HepG2 (cell line): ENCODE data around the gene UBE2J1. TPM values are rescaled to one million over a fixed set of nuclear protein-coding genes. Genes with fewer than 3 reads are reported as not detected.

ENCODE experiments used
- ATAC-seq: fragments of 200-7000 bp; cut with Tn5 transposase; 3 replicates; pipeline ENCODE4 v1.9.1; 2020; ENCODE audit warnings: mild to moderate bottlenecking, moderate library complexity
- BruUV-seq: library from RNA; stranded (reverse); fragments of 400-500 nt; replicated peaks from 2 replicates; lab custom pipeline; 2021; lab: Mats Ljungman, UMichigan
- CTCF ChIA-PET: fragments of 300-600 bp; formaldehyde crosslinking; extraction: SDS; loops from one replicate; lab custom pipeline; 2021; ENCODE audit warnings: low total read pairs, inconsistent platforms, low intra/inter-chr PET ratio; lab: Yijun Ruan, JAX
- POLR2A ChIA-PET: fragments of 350-600 bp; sonication (Branson Sonifier 250); formaldehyde crosslinking; loops from one replicate; lab custom pipeline; 2020; ENCODE audit warnings: antibody characterized with exemption, inconsistent platforms; lab: Yijun Ruan, JAX
- DNase-seq: peaks from one replicate; pipeline ENCODE4 v3.0.0-alpha.2; 2015; ENCODE audit warnings: low spot score
- FAIRE-seq: peaks from 3 replicates; lab custom pipeline; 2011; peaks lifted over from hg19 to GRCh38; lab: Jason Lieb, UNC
- H2AFZ ChIP-seq: one replicate; pipeline ENCODE4 v1.6.1; 2011; ENCODE audit warnings: low read length, inconsistent platforms
- H3K27ac ChIP-seq: fragments of 300-600 bp; 3 replicates; pipeline ENCODE4 v1.8.0; 2011; ENCODE audit warnings: mixed run types, mild to moderate bottlenecking, mixed read lengths, low read length, inconsistent platforms; ENCODE audit not compliant: insufficient read depth; ENCODE audit errors: extremely low read length
- H3K27me3 ChIP-seq, 2 experiments: fragments of 200-600 bp in 1 of 2; 2 replicates in 1 of 2; 3 replicates in 1 of 2; pipeline versions ENCODE4 v1.6.0 to v1.8.0; 2011; ENCODE audit warnings: low read length in 2 of 2, mild to moderate bottlenecking in 2 of 2, moderate library complexity in 2 of 2, inconsistent platforms in 1 of 2; ENCODE audit not compliant: insufficient read depth in 2 of 2, control insufficient read depth in 1 of 2
- H3K36me3 ChIP-seq, 2 experiments: fragments of 200-600 bp in 1 of 2; replicated peaks in 1 of 2; 2 replicates in 1 of 2; 3 replicates in 1 of 2; pipeline versions ENCODE4 v1.5.1 to v1.8.0; 2011; ENCODE audit warnings: low read length in 2 of 2, inconsistent platforms in 1 of 2; ENCODE audit not compliant: insufficient read depth in 2 of 2, control insufficient read depth in 1 of 2
- H3K4me1 ChIP-seq: 2 replicates; pipeline ENCODE4 v1.5.1; 2012; ENCODE audit warnings: low read length, inconsistent platforms; ENCODE audit not compliant: insufficient read depth
- H3K4me2 ChIP-seq: 2 replicates; pipeline ENCODE4 v1.6.0; 2011; ENCODE audit warnings: low read depth, low read length, inconsistent platforms
- H3K4me3 ChIP-seq, 3 experiments: fragments of 200-600 bp in 1 of 3; sonication (generic), shearing (Covaris generic) in 1 of 3; replicated peaks in 1 of 3; 2 replicates each; pipeline ENCODE4 v1.5.1; 2011 to 2016; ENCODE audit warnings: low read length in 3 of 3, inconsistent platforms in 2 of 3, low read depth in 2 of 3, mild to moderate bottlenecking in 2 of 3, control low read depth in 1 of 3, mixed read lengths in 1 of 3; ENCODE audit not compliant: insufficient read depth in 1 of 3
- H3K79me2 ChIP-seq: one replicate; pipeline ENCODE4 v1.6.1; 2011; ENCODE audit warnings: low read length, inconsistent platforms; ENCODE audit not compliant: insufficient read depth
- H3K9ac ChIP-seq: 2 replicates; pipeline ENCODE4 v1.6.0; 2011; ENCODE audit warnings: mild to moderate bottlenecking, low read depth, low read length, inconsistent platforms; ENCODE audit not compliant: insufficient read depth
- H3K9me3 ChIP-seq: 2 replicates; pipeline ENCODE4 v1.5.1; 2012; ENCODE audit warnings: mild to moderate bottlenecking, low read length
- H4K20me1 ChIP-seq: 2 replicates; pipeline ENCODE4 v1.6.0; 2011; ENCODE audit warnings: inconsistent platforms, mild to moderate bottlenecking, low read length, moderate library complexity; ENCODE audit not compliant: insufficient read depth
- BHLHE40 ChIP-seq: IDR thresholded peaks from 2 replicates; pipeline ENCODE4 v1.6.1; 2011; ENCODE audit warnings: low read length, improper control_type of control experiment
- MAZ ChIP-seq, 2 experiments: sonication (generic) in 1 of 2; formaldehyde crosslinking in 1 of 2; IDR thresholded peaks; 2 replicates each; pipeline versions ENCODE4 v1.5.0 to v1.6.1; 2012 to 2020; ENCODE audit warnings: low read depth in 2 of 2, mild to moderate bottlenecking in 2 of 2, borderline replicate concordance in 1 of 2, improper control_type of control experiment in 1 of 2, low read length in 1 of 2, missing genetic modification reagents in 1 of 2, moderate library complexity in 1 of 2
- NR2F6 ChIP-seq, 2 experiments: IDR thresholded peaks; 2 replicates each; pipeline ENCODE4 v1.6.1; 2016; ENCODE audit warnings: antibody characterized with exemption in 1 of 2, mild to moderate bottlenecking in 1 of 2
- SIX4 ChIP-seq: sonication (generic); formaldehyde crosslinking; IDR thresholded peaks from 2 replicates; pipeline ENCODE4 v1.4.0; 2020; ENCODE audit warnings: missing genetic modification reagents
- SRSF4 ChIP-seq: fragments of 200-400 bp; formaldehyde crosslinking; IDR thresholded peaks from one replicate; pipeline ENCODE4 v1.6.1; 2018; ENCODE audit warnings: mild to moderate bottlenecking, low read depth, low read length, moderate library complexity; ENCODE audit not compliant: poor library complexity, severe bottlenecking
- YEATS2 ChIP-seq: sonication (generic); formaldehyde crosslinking; IDR thresholded peaks from 2 replicates; pipeline ENCODE4 v1.4.0; 2020; ENCODE audit warnings: missing genetic modification reagents, borderline replicate concordance
- ZMAT5 ChIP-seq: sonication (generic); formaldehyde crosslinking; IDR thresholded peaks from 2 replicates; pipeline ENCODE4 v1.5.0; 2020; ENCODE audit warnings: mild to moderate bottlenecking, low read depth, missing genetic modification reagents, borderline replicate concordance
- ZNF572 ChIP-seq: sonication (generic); formaldehyde crosslinking; IDR thresholded peaks from 2 replicates; pipeline ENCODE4 v1.5.1; 2020; ENCODE audit warnings: mild to moderate bottlenecking, missing genetic modification reagents
- WGBS: methylation state at CpG from one replicate; pipeline ENCODE4 v1.1.6; 2017; ENCODE audit warnings: low lambda C conversion rate; 5-methylcytosine and 5-hydroxymethylcytosine counted together
- in situ Hi-C: cut with HindIII; loops from 2 replicates; pipeline ENCODE4 v1.10.0; 2017; ENCODE audit warnings: low pct_unique_long_range_greater_than_20kb; ENCODE audit not compliant: extremely low pct_ligation_motif_present
- intact Hi-C: fragments of 100-400 bp; cut with micrococcal nuclease; formaldehyde crosslinking; loops from one replicate; pipeline ENCODE4 v1.10.0; 2022; ENCODE audit not compliant: unreplicated experiment
- polyA plus RNA-seq, 8 experiments: library from polyadenylated mRNA; depleted of rRNA in 3 of 8; stranded (reverse) in 7 of 8; unstranded in 1 of 8; fragments of >200 nt; fragmentation: Illumina TruSeq in 4 of 8; extraction: Trizol in 4 of 8; gene quantifications; 2 replicates each; pipeline versions ENCODE4 v1.2.1 to v1.2.3, GENCODE V29; 2011 to 2016; ENCODE audit warnings: low read depth in 4 of 8, missing spikeins in 1 of 8, mixed read lengths in 1 of 8; ENCODE audit not compliant: insufficient read depth in 1 of 8
- total RNA-seq, 5 experiments: library from RNA; depleted of rRNA; stranded (reverse); fragments of >200 nt; fragmentation: Illumina TruSeq; extraction: Trizol; gene quantifications; 2 replicates each; pipeline ENCODE4 v1.2.3, GENCODE V29; 2016; ENCODE audit warnings: low read depth in 1 of 5
- TF ChIP-seq, protein P1 (sequence below): IDR thresholded peaks from 2 replicates; pipeline ENCODE4 v1.6.1; 2016
- TF ChIP-seq, protein P2 (sequence below): sonication (generic); formaldehyde crosslinking; IDR thresholded peaks from 2 replicates; pipeline ENCODE4 v1.4.0; 2020; ENCODE audit warnings: mild to moderate bottlenecking, low read depth, missing genetic modification reagents
- TF ChIP-seq, protein P3 (sequence below): sonication (generic); formaldehyde crosslinking; IDR thresholded peaks from 2 replicates; pipeline ENCODE4 v1.4.0; 2020; ENCODE audit warnings: missing genetic modification reagents

The UBE2J1 gene
- total and polyA plus RNA-seq, 2 of the 13 experiments (the other 11 are each of a cell fraction or from before 2014, with no cell fraction given), result 19.3 to 24.6 TPM

GRCh38 chr6:89375427-89376267 lies 23.1 kb upstream of the UBE2J1 start (continued):
- peak; percentile 62; the same call in 1 of the 2 replicates for TF ChIP-seq SIX4 (CRISPR knock-in tag)
- TF ChIP-seq MAZ (IDR thresholded peaks at IDR 0.05; ENCODE audit: borderline replicate concordance, low read depth, low read length), result 0 out of 2 replicates have a peak, but pooled peaks have one; percentile 23
- no peak for TF ChIP-seq MAZ (CRISPR knock-in tag; IDR thresholded peaks at IDR 0.05; ENCODE audit: low read depth)
- TF ChIP-seq NR2F6 (IDR thresholded peaks at IDR 0.05), result no peak
- TF ChIP-seq NR2F6 (CRISPR knock-in tag; IDR thresholded peaks at IDR 0.05), result no peak
- TF ChIP-seq, protein P1, sequence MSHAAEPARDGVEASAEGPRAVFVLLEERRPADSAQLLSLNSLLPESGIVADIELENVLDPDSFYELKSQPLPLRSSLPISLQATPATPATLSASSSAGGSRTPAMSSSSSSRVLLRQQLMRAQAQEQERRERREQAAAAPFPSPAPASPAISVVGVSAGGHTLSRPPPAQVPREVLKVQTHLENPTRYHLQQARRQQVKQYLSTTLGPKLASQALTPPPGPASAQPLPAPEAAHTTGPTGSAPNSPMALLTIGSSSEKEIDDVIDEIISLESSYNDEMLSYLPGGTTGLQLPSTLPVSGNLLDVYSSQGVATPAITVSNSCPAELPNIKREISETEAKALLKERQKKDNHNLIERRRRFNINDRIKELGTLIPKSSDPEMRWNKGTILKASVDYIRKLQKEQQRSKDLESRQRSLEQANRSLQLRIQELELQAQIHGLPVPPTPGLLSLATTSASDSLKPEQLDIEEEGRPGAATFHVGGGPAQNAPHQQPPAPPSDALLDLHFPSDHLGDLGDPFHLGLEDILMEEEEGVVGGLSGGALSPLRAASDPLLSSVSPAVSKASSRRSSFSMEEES (CRISPR knock-in tag), result peak; percentile 54; the same call in 1 of the 2 replicates
- peak; percentile 35; the same call in 1 of the 2 replicates for TF ChIP-seq BHLHE40

- ATAC-seq (no peak), DNase-seq (no peak), FAIRE-seq (no peak)
- POLR2A ChIA-PET, result interaction anchor here (1.0 kb wide), 2 partner anchors 19 to 241 kb away, joined by 3 read pairs; no protein-coding TSS in a partner anchor
- H3K79me2 ChIP-seq, result no peaks in the 10 kb centered on the region
- H3K27me3 ChIP-seq, result no peaks in the 10 kb centered on the region
- BruUV-seq, result no TSS peak
- intact Hi-C loops (loop anchor here (5.0 to 10.0 kb wide), 2 partner anchors 225 to 388 kb away; no protein-coding TSS in a partner anchor), in situ Hi-C loops (loop anchor here (5.0 kb wide), 1 partner anchor 60 kb away; no protein-coding TSS in a partner anchor)
- H3K9ac ChIP-seq, result no peak overlapping the region
- peak overlapping the region; percentile 18 for H2AFZ ChIP-seq
- peak overlapping the region; percentile 45 for H3K4me2 ChIP-seq
- H3K27ac ChIP-seq, result no peak overlapping the region
- H3K9me3 ChIP-seq, result no peaks in the 10 kb centered on the region
- H4K20me1 ChIP-seq, result no peaks in the 10 kb centered on the region
- WGBS, result 28% methylated on average over 3 of the region's 3 CpGs
- CTCF ChIA-PET, result interaction anchor here (1.1 to 1.5 kb wide), 2 partner anchors 60 to 238 kb away, joined by 3 to 4 read pairs; partner anchors contain the start of gene ANKRD6
- no peak overlapping the region for H3K4me3 ChIP-seq
- H3K36me3 ChIP-seq, result no peaks in the 10 kb centered on the region
- 0 out of 2 replicates have a peak, but pooled peaks cover 7% of the 10 kb centered on the region for H3K4me1 ChIP-seq
- TF ChIP-seq ZMAT5 (CRISPR knock-in tag), result no peak
- TF ChIP-seq ZNF572 (CRISPR knock-in tag), result no peak
- TF ChIP-seq SRSF4, result no peak
- TF ChIP-seq, protein P2, sequence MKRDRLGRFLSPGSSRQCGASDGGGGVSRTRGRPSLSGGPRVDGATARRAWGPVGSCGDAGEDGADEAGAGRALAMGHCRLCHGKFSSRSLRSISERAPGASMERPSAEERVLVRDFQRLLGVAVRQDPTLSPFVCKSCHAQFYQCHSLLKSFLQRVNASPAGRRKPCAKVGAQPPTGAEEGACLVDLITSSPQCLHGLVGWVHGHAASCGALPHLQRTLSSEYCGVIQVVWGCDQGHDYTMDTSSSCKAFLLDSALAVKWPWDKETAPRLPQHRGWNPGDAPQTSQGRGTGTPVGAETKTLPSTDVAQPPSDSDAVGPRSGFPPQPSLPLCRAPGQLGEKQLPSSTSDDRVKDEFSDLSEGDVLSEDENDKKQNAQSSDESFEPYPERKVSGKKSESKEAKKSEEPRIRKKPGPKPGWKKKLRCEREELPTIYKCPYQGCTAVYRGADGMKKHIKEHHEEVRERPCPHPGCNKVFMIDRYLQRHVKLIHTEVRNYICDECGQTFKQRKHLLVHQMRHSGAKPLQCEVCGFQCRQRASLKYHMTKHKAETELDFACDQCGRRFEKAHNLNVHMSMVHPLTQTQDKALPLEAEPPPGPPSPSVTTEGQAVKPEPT (CRISPR knock-in tag), result no peak
- TF ChIP-seq, protein P3, sequence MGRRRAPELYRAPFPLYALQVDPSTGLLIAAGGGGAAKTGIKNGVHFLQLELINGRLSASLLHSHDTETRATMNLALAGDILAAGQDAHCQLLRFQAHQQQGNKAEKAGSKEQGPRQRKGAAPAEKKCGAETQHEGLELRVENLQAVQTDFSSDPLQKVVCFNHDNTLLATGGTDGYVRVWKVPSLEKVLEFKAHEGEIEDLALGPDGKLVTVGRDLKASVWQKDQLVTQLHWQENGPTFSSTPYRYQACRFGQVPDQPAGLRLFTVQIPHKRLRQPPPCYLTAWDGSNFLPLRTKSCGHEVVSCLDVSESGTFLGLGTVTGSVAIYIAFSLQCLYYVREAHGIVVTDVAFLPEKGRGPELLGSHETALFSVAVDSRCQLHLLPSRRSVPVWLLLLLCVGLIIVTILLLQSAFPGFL (CRISPR knock-in tag), result no peak
- TF ChIP-seq YEATS2 (CRISPR knock-in tag), result no peak
Observed at GRCh38 chr6:89372506-89372901, 20.0 kb upstream of the UBE2J1 start.
